Fibroblast of lung (primary cell): ENCODE results near the gene GDF7. TPM values are rescaled to one million over a fixed set of nuclear protein-coding genes. Genes with fewer than 3 reads are reported as not detected.

Experiments used
- DNase-seq, 2 donors: peaks; one replicate each; pipeline versions ENCODE4 v3.0.0 to v3.0.0-alpha.2; 2010; ENCODE audit warnings: low read depth in 2 of 2
- H2AFZ ChIP-seq: 2 replicates; pipeline ENCODE4 v1.5.1; 2012; ENCODE audit warnings: low read length, control low read depth, inconsistent platforms
- H3K27ac ChIP-seq: 2 replicates; pipeline ENCODE4 v1.5.1; 2011; ENCODE audit warnings: low read length, control low read depth; ENCODE audit not compliant: insufficient read depth
- H3K27me3 ChIP-seq: 2 replicates; pipeline ENCODE4 v1.5.1; 2011; ENCODE audit warnings: mild to moderate bottlenecking, low read length; ENCODE audit not compliant: control insufficient read depth, insufficient read depth
- H3K36me3 ChIP-seq: 2 replicates; pipeline ENCODE4 v1.5.1; 2011; ENCODE audit warnings: low read length; ENCODE audit not compliant: control insufficient read depth, insufficient read depth
- H3K4me1 ChIP-seq: 2 replicates; pipeline ENCODE4 v1.5.1; 2011; ENCODE audit warnings: low read length; ENCODE audit not compliant: control insufficient read depth, insufficient read depth; ENCODE audit errors: extremely low read depth
- H3K4me2 ChIP-seq: 2 replicates; pipeline ENCODE4 v1.5.1; 2011; ENCODE audit warnings: low read length, control low read depth; ENCODE audit not compliant: insufficient read depth; ENCODE audit errors: extremely low read depth
- H3K4me3 ChIP-seq, 4 experiments: fragments of 200-600 bp in 1 of 4; sonication (generic) in 1 of 4; replicated peaks in 1 of 4; 2 replicates each; pipeline ENCODE4 v1.5.1; 2011 to 2016; ENCODE audit warnings: low read length in 4 of 4, low read depth in 3 of 4, mild to moderate bottlenecking in 3 of 4, control low read depth in 2 of 4, inconsistent platforms in 1 of 4, mixed read lengths in 1 of 4; ENCODE audit not compliant: insufficient read depth in 1 of 4; ENCODE audit errors: control extremely low read depth in 1 of 4
- H3K79me2 ChIP-seq: 2 replicates; pipeline ENCODE4 v1.5.1; 2012; ENCODE audit warnings: mild to moderate bottlenecking, low read length, inconsistent platforms; ENCODE audit not compliant: control insufficient read depth, insufficient read depth
- H3K9ac ChIP-seq: 2 replicates; pipeline ENCODE4 v1.5.1; 2011; ENCODE audit warnings: mild to moderate bottlenecking, low read length, control low read depth; ENCODE audit not compliant: insufficient read depth
- H3K9me3 ChIP-seq: 2 replicates; pipeline ENCODE4 v1.5.1; 2012; ENCODE audit warnings: low read depth, low read length; ENCODE audit not compliant: control insufficient read depth, insufficient read depth
- H4K20me1 ChIP-seq: 2 replicates; pipeline ENCODE4 v1.5.1; 2011; ENCODE audit warnings: low read length; ENCODE audit not compliant: control insufficient read depth, insufficient read depth; ENCODE audit errors: extremely low read depth
- EZH2 ChIP-seq: IDR thresholded peaks from 2 replicates; pipeline ENCODE4 v1.5.1; 2012; ENCODE audit warnings: low read length, control low read depth, mild to moderate bottlenecking; ENCODE audit errors: missing control alignments
- polyA plus RNA-seq, 2 donors: library from polyadenylated mRNA; depleted of rRNA in 1 of 2; stranded (reverse) in 1 of 2; unstranded in 1 of 2; fragments of >200 nt; gene quantifications; 2 replicates each; pipeline ENCODE4 v1.2.1, GENCODE V29; 2011 to 2012; ENCODE audit warnings: missing spikeins in 1 of 2
- total RNA-seq: library from RNA; depleted of rRNA; stranded (reverse); fragments of >200 nt; gene quantifications from 2 replicates; pipeline ENCODE4 v1.2.1, GENCODE V29; 2014
- TF ChIP-seq, protein P1 (sequence below), 2 donors: IDR thresholded peaks in 1 of 2; conservative IDR thresholded peaks in 1 of 2; 1 replicate in 1 of 2; 2 replicates in 1 of 2; pipeline ENCODE4 v1.5.1; 2011 to 2012; ENCODE audit warnings: low read length in 2 of 2, control low read depth in 1 of 2, inconsistent platforms in 1 of 2, low read depth in 1 of 2, mild to moderate bottlenecking in 1 of 2

The GDF7 gene
- total and polyA plus RNA-seq, 2 donors (not counting 1 experiment from before 2014, with no cell fraction given), result 0.33 TPM; not detected in 1

DNA sequence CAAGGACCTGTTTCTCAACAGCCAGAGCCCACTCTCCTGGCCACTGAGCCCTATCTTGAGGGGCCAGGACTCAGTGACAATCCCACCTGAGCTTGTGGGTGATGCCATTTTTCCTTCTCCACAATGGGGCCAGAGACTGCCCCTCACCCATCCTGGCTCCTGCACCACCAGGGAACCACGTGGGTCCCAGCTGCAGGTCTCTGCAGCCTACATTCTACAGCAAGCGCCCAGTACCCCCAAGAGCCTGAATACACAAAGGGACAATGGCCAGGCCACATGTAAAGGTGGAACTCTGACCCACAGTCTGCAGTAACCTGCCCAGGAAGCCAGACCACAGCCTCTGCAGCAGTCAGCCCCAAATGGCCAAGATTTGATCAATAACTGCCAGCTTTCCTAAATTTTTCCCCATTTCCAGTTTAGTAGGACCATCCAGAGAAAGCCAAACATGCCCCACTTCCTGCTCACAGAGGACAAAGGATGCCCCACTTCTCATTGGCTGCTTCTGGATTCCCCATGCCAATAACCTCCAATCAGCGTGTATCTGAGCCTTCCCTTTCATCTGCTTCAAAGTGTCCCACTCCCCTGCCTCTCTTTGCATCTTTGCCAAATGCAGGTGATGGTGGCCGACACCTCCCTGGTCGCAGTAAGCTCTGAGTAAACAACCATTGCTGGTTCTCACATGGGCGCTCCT is 35.2 kb upstream of the GDF7 start:
- H3K9ac ChIP-seq, result no peak overlapping the region
- H2AFZ ChIP-seq, result no peak overlapping the region
- H3K4me3 ChIP-seq, result no peak overlapping the region
- no peak for TF ChIP-seq EZH2
- TF ChIP-seq, protein P1, sequence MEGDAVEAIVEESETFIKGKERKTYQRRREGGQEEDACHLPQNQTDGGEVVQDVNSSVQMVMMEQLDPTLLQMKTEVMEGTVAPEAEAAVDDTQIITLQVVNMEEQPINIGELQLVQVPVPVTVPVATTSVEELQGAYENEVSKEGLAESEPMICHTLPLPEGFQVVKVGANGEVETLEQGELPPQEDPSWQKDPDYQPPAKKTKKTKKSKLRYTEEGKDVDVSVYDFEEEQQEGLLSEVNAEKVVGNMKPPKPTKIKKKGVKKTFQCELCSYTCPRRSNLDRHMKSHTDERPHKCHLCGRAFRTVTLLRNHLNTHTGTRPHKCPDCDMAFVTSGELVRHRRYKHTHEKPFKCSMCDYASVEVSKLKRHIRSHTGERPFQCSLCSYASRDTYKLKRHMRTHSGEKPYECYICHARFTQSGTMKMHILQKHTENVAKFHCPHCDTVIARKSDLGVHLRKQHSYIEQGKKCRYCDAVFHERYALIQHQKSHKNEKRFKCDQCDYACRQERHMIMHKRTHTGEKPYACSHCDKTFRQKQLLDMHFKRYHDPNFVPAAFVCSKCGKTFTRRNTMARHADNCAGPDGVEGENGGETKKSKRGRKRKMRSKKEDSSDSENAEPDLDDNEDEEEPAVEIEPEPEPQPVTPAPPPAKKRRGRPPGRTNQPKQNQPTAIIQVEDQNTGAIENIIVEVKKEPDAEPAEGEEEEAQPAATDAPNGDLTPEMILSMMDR (conservative IDR thresholded peaks at IDR 0.05 in 1 of 2, IDR thresholded peaks at IDR 0.05 in 1 of 2; ENCODE audit: low read depth in 1 of 2, low read length in 2 of 2), result no peak
- no peaks in the 10 kb centered on the region for H3K9me3 ChIP-seq
- no peaks in the 10 kb centered on the region for H4K20me1 ChIP-seq
- H3K27me3 ChIP-seq, result no peaks in the 10 kb centered on the region
- H3K27ac ChIP-seq, result no peak overlapping the region
- peaks cover 16% of the 10 kb centered on the region for H3K4me1 ChIP-seq
- peaks cover 2% of the 10 kb centered on the region for H3K36me3 ChIP-seq
- no peaks in the 10 kb centered on the region for H3K79me2 ChIP-seq
- no peak for DNase-seq
- no peak overlapping the region for H3K4me2 ChIP-seq

DNA sequence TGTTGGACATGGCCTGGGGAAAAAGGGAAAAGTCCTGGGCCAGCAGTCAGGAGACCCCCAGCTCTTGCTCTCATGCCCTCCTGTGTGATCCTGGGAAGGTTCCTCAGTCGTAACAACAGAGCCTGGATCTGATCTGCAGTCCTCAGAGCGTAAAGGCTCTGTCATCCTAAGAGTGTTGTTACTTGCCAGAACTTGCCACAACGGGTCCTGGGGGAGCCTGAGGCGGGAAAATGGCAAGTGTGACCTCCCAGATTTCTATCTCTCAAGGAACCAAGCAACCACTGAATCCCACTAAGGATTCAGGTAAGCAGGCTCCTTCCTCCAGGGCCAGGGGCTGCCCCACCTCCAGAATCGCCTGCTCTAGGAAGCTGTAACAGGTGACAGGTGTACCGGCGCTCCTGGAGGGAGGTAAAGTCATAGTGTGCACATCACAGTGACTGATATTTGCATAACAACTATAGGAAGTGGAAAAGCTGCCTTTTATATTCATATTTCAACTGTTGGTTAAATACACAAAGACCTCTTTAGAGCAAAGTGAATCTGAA is 34.4 kb upstream of the GDF7 start:
- no peak overlapping the region for H2AFZ ChIP-seq
- no peak overlapping the region for H3K27ac ChIP-seq
- H3K9ac ChIP-seq, result no peak overlapping the region
- no peaks in the 10 kb centered on the region for H3K9me3 ChIP-seq
- no peak overlapping the region for H3K4me2 ChIP-seq
- TF ChIP-seq EZH2, result no peak
- TF ChIP-seq, protein P1 (conservative IDR thresholded peaks at IDR 0.05 in 1 of 2, IDR thresholded peaks at IDR 0.05 in 1 of 2; ENCODE audit: low read depth in 1 of 2, low read length in 2 of 2), result no peak
- H4K20me1 ChIP-seq, result no peaks in the 10 kb centered on the region
- H3K4me1 ChIP-seq, result peaks cover 14% of the 10 kb centered on the region
- H3K27me3 ChIP-seq, result no peaks in the 10 kb centered on the region
- peaks cover 2% of the 10 kb centered on the region for H3K36me3 ChIP-seq
- H3K79me2 ChIP-seq, result no peaks in the 10 kb centered on the region
- no peak for DNase-seq
- H3K4me3 ChIP-seq, result no peak overlapping the region

DNA sequence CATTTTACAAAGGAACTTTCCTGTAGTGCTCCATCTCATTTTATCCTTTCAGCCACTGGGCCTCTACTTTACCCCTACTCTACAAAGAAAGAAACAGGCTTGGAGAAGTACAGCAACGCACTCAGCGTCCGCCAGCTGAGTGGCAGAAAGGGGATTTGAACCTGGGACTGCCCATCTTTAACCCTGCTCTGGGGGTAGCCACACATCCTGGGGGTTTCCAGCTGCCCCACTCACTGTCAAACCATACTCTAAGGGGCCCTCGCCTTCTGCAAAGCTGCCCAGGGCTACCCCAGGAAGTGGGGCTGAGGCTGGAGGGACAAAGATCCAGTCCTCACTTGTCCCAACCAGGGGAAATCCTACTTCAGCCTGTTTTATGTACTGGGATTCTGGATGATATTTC is 33.9 kb upstream of the GDF7 start:
- no peak for TF ChIP-seq EZH2
- TF ChIP-seq, protein P1 (conservative IDR thresholded peaks at IDR 0.05 in 1 of 2, IDR thresholded peaks at IDR 0.05 in 1 of 2; ENCODE audit: low read depth in 1 of 2, low read length in 2 of 2), result no peak
- Histone ChIP-seq H3K9ac (no peak overlapping the region), H3K4me1 (peaks cover 14% of the 10 kb centered on the region), H3K36me3 (peaks cover 3% of the 10 kb centered on the region), H3K9me3 (no peaks in the 10 kb centered on the region), H3K79me2 (no peaks in the 10 kb centered on the region), H4K20me1 (no peaks in the 10 kb centered on the region), H2AFZ (no peak overlapping the region), H3K27ac (no peak overlapping the region), H3K4me3 (no peak overlapping the region), H3K27me3 (no peaks in the 10 kb centered on the region), H3K4me2 (no peak overlapping the region)
- no peak for DNase-seq
